NCI-H510A (cell line): ENCODE results near the gene OR8J3.
"Not testable (repeated sequence)": the region's sequence is repeated elsewhere in the genome, so short reads cannot be mapped to it uniquely, and the experiment has no call there.

ENCODE experiments used
- DNase-seq: peaks from one replicate; lab custom pipeline; 2025; lab: John Stamatoyannopoulos, UW

OR8J3 gene, protein sequence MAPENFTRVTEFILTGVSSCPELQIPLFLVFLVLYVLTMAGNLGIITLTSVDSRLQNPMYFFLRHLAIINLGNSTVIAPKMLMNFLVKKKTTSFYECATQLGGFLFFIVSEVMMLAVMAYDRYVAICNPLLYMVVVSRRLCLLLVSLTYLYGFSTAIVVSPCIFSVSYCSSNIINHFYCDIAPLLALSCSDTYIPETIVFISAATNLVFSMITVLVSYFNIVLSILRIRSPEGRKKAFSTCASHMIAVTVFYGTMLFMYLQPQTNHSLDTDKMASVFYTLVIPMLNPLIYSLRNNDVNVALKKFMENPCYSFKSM

GRCh38 chr11:56140151-56140661, at the start of gene OR8J3:
OR8J3 (minus strand) TSS chr11:56140201; CDS start chr11:56137718, 2,483 bp downstream.
- DNase-seq = no peak

DNA sequence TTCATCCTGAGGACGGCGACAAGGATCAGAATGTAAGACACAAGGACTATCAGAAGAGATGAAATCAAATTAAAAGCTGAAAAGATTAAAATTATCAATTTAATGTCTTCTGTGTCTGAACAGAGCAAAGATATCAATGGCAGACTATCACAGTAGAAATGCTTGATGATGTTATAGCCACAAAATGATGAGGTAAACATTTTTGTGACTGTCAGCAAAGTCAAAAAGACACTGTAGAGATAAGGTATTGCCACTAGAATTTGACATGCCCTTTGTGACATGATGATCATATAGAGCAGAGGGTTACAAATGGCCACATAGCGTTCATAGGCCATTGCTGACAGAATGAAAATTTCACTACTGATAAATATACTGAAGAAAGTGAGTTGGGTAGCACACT, 48.6 kb upstream of the OR8J3 start:
- DNase-seq = no peak

DNA sequence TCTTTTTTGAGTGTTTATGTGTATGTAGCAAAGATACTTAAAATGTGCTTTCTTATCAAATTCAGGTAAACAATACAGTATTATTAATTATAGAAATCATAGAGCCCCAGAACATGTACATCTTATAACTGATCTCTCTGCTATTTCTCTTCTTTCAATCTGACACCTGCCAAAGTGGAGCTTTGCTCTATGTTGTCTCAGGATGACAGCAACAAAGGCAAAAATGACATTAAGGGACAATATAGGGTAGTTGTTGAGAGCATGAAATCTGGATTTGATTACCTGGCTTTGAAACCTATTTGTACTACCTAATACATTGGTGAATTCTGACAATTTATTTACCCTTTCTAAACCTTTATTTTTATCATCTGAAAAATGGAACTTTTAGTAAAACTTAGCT, 43.5 kb upstream of the OR8J3 start:
- DNase-seq = no peak

DNA sequence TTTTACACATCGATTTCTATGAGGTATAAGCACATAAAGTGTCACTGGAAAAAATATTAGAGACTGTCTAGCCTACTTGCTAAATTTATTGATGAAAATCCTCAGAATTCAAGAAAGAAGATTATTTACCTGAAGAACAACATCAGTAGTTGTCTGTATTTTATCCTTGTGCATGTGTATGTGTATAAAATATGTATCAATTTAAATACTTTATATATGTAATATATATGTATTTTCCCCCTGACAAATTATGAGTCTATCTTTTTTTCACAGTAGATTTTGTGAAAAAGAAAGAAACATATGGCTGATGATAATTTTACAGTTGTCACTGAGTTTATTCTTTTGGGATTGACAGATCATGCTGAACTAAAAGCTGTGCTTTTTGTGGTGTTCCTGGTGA, 36.3 kb upstream of the OR8J3 start, which contains the start of gene OR5J2:
Gene OR5J2 (plus strand): TSS at position 301 of the 400 bp plus-strand sequence. CDS start 0 bp downstream, at position 301.
- DNase-seq = no peak

DNA sequence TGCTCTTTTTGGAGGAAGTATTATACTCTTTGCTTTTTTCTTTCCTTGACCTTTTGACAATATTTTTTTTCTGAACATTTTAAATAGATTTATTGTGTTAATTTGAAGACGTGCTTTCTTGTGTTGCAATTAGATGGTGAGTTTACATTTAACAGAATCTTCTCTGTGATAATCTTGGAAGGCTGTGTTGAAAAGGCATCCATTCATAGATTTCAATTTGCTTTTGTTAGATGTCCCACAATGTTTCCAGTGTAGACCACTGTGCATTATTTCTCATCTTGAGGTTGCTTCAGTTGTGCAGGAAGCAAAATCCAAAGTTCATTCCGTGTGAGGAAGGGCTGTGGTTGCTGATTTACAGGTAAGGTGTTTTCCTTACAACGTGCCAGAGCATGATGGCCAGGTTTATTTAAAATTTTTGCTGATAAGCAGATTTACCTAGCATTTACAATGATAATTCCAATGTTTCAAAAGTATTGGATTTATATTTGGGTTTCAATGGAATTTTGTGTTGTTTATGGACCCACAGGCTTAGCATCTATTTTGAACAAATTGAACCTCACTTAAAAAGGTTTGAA, 32.3 kb upstream of the OR8J3 start:
- no peak for DNase-seq

DNA sequence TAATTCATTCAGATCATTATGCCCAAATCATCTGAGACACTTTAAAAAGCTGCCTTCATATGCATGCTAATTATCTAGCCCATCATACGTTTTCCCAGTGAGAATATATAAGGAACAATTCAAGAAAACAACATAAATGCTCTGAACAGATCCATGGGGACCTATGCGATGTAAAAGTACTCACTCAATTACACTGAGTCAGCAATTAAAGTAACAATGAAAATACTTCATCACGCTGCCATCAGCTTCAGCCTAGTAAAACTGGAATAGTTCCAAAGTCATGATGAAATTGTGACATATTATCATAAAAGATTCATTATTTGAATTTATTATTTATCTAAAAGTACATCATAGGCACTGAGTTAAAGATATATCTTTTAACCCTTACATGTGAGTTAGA, 23.8 kb upstream of the OR8J3 start:
- no peak for DNase-seq

- DNase-seq = no peak
Measured at GRCh38 chr11:56160217-56160616, 20.2 kb upstream of the OR8J3 start, which contains the start of gene OR8K5. OR8K5 (minus strand) TSS chr11:56160317; CDS start chr11:56160317, 0 bp downstream.

DNA sequence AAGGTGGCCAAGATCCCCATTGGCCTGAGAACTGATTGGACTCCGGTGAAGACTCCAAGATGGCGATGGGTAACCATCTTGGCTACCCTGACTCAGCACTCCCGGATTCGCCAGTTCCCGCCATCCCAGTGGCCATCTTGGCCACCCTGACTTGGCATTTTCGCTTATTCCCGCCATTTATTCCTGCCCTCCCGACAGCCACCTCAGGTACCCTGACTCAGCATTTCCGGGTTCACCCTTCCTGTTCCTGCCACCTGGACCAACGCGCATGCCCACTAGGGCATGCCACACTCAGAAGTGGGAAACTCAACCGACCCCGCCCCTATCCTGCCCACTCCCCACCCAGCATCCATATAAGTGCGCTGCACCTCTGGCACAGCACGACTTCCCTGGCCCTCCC, 12.3 kb upstream of the OR8J3 start:
- DNase-seq = no peak

GRCh38 chr11:56151376-56151775, 11.4 kb upstream of the OR8J3 start:
- DNase-seq = no peak

DNA sequence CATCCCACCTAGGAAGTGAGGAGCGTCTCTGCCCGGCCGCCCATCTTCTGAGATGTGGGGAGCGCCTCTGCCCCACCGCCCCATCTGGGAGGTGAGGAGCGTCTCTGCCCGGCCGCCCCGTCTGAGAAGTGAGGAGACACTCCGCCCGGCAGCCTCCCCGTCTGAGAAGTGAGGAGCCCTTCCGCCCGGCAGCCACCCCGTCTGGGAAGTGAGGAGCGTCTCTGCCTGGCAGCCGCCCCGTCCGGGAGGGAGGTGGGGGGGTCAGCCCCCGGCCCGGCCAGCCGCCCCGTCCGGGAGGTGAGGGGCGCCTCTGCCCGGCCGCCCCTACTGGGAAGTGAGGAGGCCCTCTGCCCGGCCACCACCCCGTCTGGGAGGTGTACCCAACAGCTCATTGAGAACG, 3.7 kb upstream of the OR8J3 start:
- not testable (repeated sequence) for DNase-seq

- DNase-seq = no peak
Measured at GRCh38 chr11:56122073-56122472, 17.9 kb downstream of the OR8J3 start, which contains the start of gene OR8H3. OR8H3 (plus strand) TSS chr11:56122373; CDS start chr11:56122373, 0 bp downstream.

DNA sequence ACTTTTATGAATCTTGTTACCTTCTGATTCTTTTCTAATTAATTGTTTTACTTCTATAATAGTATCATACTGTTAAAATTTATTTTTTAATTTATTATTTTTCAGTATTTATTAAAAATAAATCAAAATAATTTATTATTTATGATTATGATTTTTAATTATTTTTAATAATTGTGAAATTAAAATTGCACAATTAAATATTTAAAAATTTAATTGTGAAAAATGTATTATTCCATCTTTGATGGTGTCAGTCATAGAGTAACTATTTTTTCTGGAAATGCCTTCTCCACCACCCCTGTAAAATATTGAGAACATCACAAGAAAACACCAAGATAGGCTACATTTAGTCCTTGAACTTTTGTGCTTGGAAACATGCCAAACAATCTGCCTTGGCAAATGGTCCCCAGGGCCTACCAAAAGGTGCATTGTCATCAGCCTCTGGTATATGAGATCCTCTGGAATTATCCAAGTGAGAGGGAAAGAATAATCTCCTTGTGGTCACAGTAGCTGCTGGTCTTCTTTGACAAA, 36.7 kb downstream of the OR8J3 start, which contains the start of gene OR8H2:
Gene OR8H2 (plus strand): TSS at position 478 of the 528 bp plus-strand sequence. CDS start 1,356 bp downstream, outside the sequence.
- DNase-seq = no peak

- DNase-seq = no peak
Measured at GRCh38 chr11:56093008-56093407, 47.0 kb downstream of the OR8J3 start, which contains the start of gene OR8I2. OR8I2 (plus strand) TSS chr11:56093308; CDS start chr11:56093308, 0 bp downstream.

- DNase-seq = no peak
Measured at GRCh38 chr11:56089697-56090096, 50.3 kb downstream of the OR8J3 start.
